Measurements from ENCODE around the gene BLTP2. TPM values are rescaled to one million over a fixed set of nuclear protein-coding genes. Genes with fewer than 3 reads are reported as not detected.

BLTP2 gene
- 100 to 1,000 TPM in 1 of 2 donors, 10 to 100 TPM in 1; 87.8 to 108 TPM for total RNA-seq
- polyA plus RNA-seq (ENCODE audit: insufficient read length in 2 of 2), result 10 to 100 TPM; 69.1 to 85.7 TPM
- long read RNA-seq, donor 1, partial matches to known transcripts, result 0 of 4 reads
- long read RNA-seq, donor 1, other reads (novel, unspliced or antisense), result 0 of 4 reads
- long read RNA-seq, donor 2, partial matches to known transcripts, result 0 of 2 reads
- long read RNA-seq, donor 2, other reads (novel, unspliced or antisense), result 0 of 2 reads
- long read RNA-seq, donor 3, partial matches to known transcripts, result 0 of 3 reads
- long read RNA-seq, donor 3, other reads (novel, unspliced or antisense), result 0 of 3 reads
- long read RNA-seq, donor 4, transcript KIAA0100-210 (11 exons, 1,582 nt), result major isoform, 5 of 6 reads
- long read RNA-seq, donor 4, partial matches to known transcripts, result 0 of 6 reads
- long read RNA-seq, donor 4, other reads (novel, unspliced or antisense), result 0 of 6 reads

GRCh38 chr17:28644787-28645575, at the start of gene BLTP2:
BLTP2 (minus strand) TSS chr17:28645158; CDS start chr17:28645056, 102 bp downstream.
- H3K9me3 ChIP-seq (ENCODE audit: control insufficient read depth, insufficient read depth, low read length), result no peaks in the 10 kb centered on the region

DNA sequence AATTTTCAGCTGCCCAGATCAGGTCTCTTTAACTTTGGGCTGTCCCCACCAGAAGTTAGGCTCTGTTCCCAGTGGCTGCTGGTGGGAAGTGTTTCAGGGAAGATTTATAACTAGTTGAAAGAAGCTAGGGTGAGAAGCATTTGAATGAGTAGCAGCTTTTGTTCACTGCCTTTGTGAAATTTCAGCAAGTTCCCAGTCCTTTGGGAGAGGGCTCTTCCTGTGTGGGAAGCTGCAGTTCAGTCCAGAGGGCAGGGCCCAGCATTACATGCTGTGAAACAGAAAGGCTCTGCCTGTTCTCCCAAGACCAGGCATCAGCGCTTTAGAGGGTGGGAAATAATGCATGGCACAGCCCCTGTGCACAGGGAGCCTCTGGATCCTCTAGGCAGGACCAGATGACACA, 48.9 kb upstream of the BLTP2 start:
- H3K4me3 ChIP-seq (ENCODE audit: low read depth, low read length), result no peak overlapping the region
- H3K27me3 ChIP-seq (ENCODE audit: control insufficient read depth, insufficient read depth, low read length), result no peaks in the 10 kb centered on the region
- peaks cover 87% of the 10 kb centered on the region for H3K36me3 ChIP-seq (ENCODE audit: control insufficient read depth, insufficient read depth, low read length)
- 63% methylated on average over 1 of the region's 1 CpG for WGBS (ENCODE audit: insufficient coverage)
- peak overlapping the region; percentile 72 for H3K27ac ChIP-seq (ENCODE audit: low read depth, low read length)
- DNase-seq (ENCODE audit: low read depth in 4 of 6, low spot score in 6 of 6), result peak in 4 of 6 donors; percentile 47 to 88 (median 76)
- no peaks in the 10 kb centered on the region for H3K9me3 ChIP-seq (ENCODE audit: control insufficient read depth, insufficient read depth, low read length)
- peaks cover 29% of the 10 kb centered on the region for H3K4me1 ChIP-seq (ENCODE audit: control insufficient read depth, insufficient read depth, low read length)

More at GRCh38 chr17:28644787-28645575, at the start of gene BLTP2:
- under 1% methylated on average over 69 of the region's 89 CpGs for WGBS (ENCODE audit: insufficient coverage)
- peaks cover 13% of the 10 kb centered on the region for H3K4me1 ChIP-seq (ENCODE audit: control insufficient read depth, insufficient read depth, low read length)
- peak within 1 kb of the TSS; percentile 78 for H3K4me3 ChIP-seq (ENCODE audit: low read depth, low read length)
- peak within 1 kb of the TSS; percentile 95 for H3K27ac ChIP-seq (ENCODE audit: low read depth, low read length)
- DNase-seq (ENCODE audit: low read depth in 4 of 6, low spot score in 6 of 6), result peak; percentile 77 to 98 (median 90)
- peaks cover 29% of the 10 kb centered on the region for H3K36me3 ChIP-seq (ENCODE audit: control insufficient read depth, insufficient read depth, low read length)
- no peaks in the 10 kb centered on the region for H3K27me3 ChIP-seq (ENCODE audit: control insufficient read depth, insufficient read depth, low read length)

DNA sequence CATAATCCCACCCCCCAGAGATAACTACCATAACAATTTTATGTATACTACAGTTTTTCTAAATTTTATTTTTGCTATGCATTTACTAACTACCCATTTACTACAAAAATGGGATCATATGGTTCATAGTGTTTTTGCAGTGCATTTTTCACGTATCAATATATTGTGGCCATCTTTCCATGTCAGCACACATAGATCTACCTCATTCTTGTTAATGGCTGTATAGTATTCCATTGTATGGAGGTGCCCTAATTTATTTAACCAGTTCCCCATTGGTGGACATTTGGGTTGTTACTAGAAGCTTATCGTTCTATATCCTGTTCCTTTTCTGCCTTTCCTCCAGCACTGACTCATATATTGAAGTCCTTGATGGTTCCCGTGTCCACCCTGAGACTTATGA, 44.1 kb upstream of the BLTP2 start:
- no peak overlapping the region for H3K27ac ChIP-seq (ENCODE audit: low read depth, low read length)
- H3K4me1 ChIP-seq (ENCODE audit: control insufficient read depth, insufficient read depth, low read length), result peaks cover 17% of the 10 kb centered on the region
- H3K27me3 ChIP-seq (ENCODE audit: control insufficient read depth, insufficient read depth, low read length), result no peaks in the 10 kb centered on the region
- H3K9me3 ChIP-seq (ENCODE audit: control insufficient read depth, insufficient read depth, low read length), result no peaks in the 10 kb centered on the region
- no peak overlapping the region for H3K4me3 ChIP-seq (ENCODE audit: low read depth, low read length)
- WGBS (ENCODE audit: insufficient coverage), result 100% methylated on average over 1 of the region's 3 CpGs
- H3K36me3 ChIP-seq (ENCODE audit: control insufficient read depth, insufficient read depth, low read length), result peaks cover 88% of the 10 kb centered on the region
- DNase-seq (ENCODE audit: low read depth in 4 of 6, low spot score in 6 of 6), result no peak

- Histone ChIP-seq H3K27ac (ENCODE audit: low read depth, low read length) (no peak overlapping the region), H3K4me3 (ENCODE audit: low read depth, low read length) (no peak overlapping the region), H3K9me3 (ENCODE audit: control insufficient read depth, insufficient read depth, low read length) (no peaks in the 10 kb centered on the region), H3K27me3 (ENCODE audit: control insufficient read depth, insufficient read depth, low read length) (no peaks in the 10 kb centered on the region), H3K4me1 (ENCODE audit: control insufficient read depth, insufficient read depth, low read length) (peaks cover 11% of the 10 kb centered on the region), H3K36me3 (ENCODE audit: control insufficient read depth, insufficient read depth, low read length) (peaks cover 90% of the 10 kb centered on the region)
- no peak for DNase-seq (ENCODE audit: low read depth in 4 of 6, low spot score in 6 of 6)
- no CpG with 5 or more reads among the region's 4 CpGs for WGBS (ENCODE audit: insufficient coverage)
These were observed 43.5 kb upstream of the BLTP2 start for GRCh38 chr17:28688481-28688880.

DNA sequence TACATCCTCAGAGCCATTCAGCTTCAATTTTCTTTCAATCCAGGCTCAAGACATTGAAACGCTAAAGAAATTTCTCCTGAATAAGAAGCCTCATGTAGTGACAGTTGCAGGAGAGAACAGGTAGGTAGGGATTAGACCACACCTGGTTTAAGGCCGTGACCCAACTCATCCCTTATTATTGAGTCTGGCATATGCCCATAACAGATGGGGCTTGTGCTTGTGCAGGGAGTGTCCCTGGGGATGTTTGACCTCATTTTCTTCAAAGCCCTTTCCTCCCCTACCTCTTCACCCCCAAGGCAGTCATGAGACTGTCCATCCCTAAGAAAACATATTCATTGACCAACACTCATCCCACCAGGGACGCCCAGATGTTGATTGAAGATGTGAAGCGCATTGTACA, 41.3 kb upstream of the BLTP2 start:
- H3K4me1 ChIP-seq (ENCODE audit: control insufficient read depth, insufficient read depth, low read length), result peaks cover 4% of the 10 kb centered on the region
- no peaks in the 10 kb centered on the region for H3K27me3 ChIP-seq (ENCODE audit: control insufficient read depth, insufficient read depth, low read length)
- WGBS (ENCODE audit: insufficient coverage), result no CpG with 5 or more reads among the region's 4 CpGs
- H3K27ac ChIP-seq (ENCODE audit: low read depth, low read length), result no peak overlapping the region
- peaks cover 93% of the 10 kb centered on the region for H3K36me3 ChIP-seq (ENCODE audit: control insufficient read depth, insufficient read depth, low read length)
- no peak overlapping the region for H3K4me3 ChIP-seq (ENCODE audit: low read depth, low read length)
- no peak for DNase-seq (ENCODE audit: low read depth in 4 of 6, low spot score in 6 of 6)
- H3K9me3 ChIP-seq (ENCODE audit: control insufficient read depth, insufficient read depth, low read length), result no peaks in the 10 kb centered on the region

DNA sequence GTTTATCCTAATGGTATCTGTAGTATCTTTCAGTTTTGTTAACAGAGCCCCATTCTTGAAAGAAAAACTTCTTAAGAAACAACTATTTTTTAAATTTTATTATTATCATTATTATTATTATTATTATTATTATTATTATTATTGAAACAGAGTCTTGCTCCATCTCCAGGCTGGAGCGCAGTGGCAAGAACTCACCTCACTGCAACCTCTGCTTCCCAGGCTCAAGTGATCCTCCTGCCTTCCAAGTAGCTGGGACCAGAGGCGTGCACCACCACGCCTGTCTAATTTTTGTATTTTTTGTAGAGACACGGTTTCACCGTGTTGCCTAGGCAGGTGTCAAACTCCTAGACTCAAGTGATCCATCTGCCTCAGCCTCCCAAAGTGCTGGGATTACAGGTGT, 40.4 kb upstream of the BLTP2 start:
- DNase-seq (ENCODE audit: low read depth in 4 of 6, low spot score in 6 of 6), result no peak
- Histone ChIP-seq H3K27me3 (ENCODE audit: control insufficient read depth, insufficient read depth, low read length) (no peaks in the 10 kb centered on the region), H3K36me3 (ENCODE audit: control insufficient read depth, insufficient read depth, low read length) (peaks cover 93% of the 10 kb centered on the region), H3K27ac (ENCODE audit: low read depth, low read length) (peak overlapping the region; percentile 53), H3K4me1 (ENCODE audit: control insufficient read depth, insufficient read depth, low read length) (peaks cover 4% of the 10 kb centered on the region), H3K4me3 (ENCODE audit: low read depth, low read length) (no peak overlapping the region), H3K9me3 (ENCODE audit: control insufficient read depth, insufficient read depth, low read length) (no peaks in the 10 kb centered on the region)
- WGBS (ENCODE audit: insufficient coverage), result 82% methylated on average over 4 of the region's 5 CpGs

- Histone ChIP-seq H3K27ac (ENCODE audit: low read depth, low read length) (peak overlapping the region; percentile 53), H3K27me3 (ENCODE audit: control insufficient read depth, insufficient read depth, low read length) (no peaks in the 10 kb centered on the region), H3K36me3 (ENCODE audit: control insufficient read depth, insufficient read depth, low read length) (peaks cover 94% of the 10 kb centered on the region), H3K4me1 (ENCODE audit: control insufficient read depth, insufficient read depth, low read length) (peaks cover 4% of the 10 kb centered on the region), H3K4me3 (ENCODE audit: low read depth, low read length) (no peak overlapping the region), H3K9me3 (ENCODE audit: control insufficient read depth, insufficient read depth, low read length) (no peaks in the 10 kb centered on the region)
- WGBS (ENCODE audit: insufficient coverage), result 44% methylated on average over 3 of the region's 3 CpGs
- DNase-seq (ENCODE audit: low read depth in 4 of 6, low spot score in 6 of 6), result peak; percentile 60 to 92 (median 82)
These were observed 40.0 kb upstream of the BLTP2 start for GRCh38 chr17:28684963-28685362.

DNA sequence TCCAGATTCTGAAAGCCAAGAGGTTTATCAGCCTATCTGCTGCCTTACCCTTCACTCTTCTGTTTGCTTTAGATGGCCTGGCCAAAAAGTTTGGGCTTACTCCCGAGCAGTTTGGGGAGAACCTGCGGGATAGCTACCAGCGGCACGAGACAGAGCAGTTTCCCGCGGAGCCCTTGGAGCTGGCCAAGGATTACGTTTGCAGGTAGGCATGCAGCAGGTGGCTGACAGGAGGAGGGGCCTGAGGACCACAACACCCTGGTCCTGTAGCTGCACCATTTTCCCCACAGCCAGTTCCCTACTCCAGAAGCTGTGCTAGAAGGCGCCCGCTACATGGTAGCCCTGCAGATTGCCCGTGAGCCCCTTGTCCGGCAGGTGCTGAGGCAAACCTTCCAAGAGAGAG, 37.7 kb upstream of the BLTP2 start:
- no peaks in the 10 kb centered on the region for H3K9me3 ChIP-seq (ENCODE audit: control insufficient read depth, insufficient read depth, low read length)
- peaks cover 94% of the 10 kb centered on the region for H3K36me3 ChIP-seq (ENCODE audit: control insufficient read depth, insufficient read depth, low read length)
- H3K4me1 ChIP-seq (ENCODE audit: control insufficient read depth, insufficient read depth, low read length), result peaks cover 4% of the 10 kb centered on the region
- no peaks in the 10 kb centered on the region for H3K27me3 ChIP-seq (ENCODE audit: control insufficient read depth, insufficient read depth, low read length)
- H3K27ac ChIP-seq (ENCODE audit: low read depth, low read length), result no peak overlapping the region
- no peak for DNase-seq (ENCODE audit: low read depth in 4 of 6, low spot score in 6 of 6)
- WGBS (ENCODE audit: insufficient coverage), result 93% methylated on average over 7 of the region's 11 CpGs
- no peak overlapping the region for H3K4me3 ChIP-seq (ENCODE audit: low read depth, low read length)

DNA sequence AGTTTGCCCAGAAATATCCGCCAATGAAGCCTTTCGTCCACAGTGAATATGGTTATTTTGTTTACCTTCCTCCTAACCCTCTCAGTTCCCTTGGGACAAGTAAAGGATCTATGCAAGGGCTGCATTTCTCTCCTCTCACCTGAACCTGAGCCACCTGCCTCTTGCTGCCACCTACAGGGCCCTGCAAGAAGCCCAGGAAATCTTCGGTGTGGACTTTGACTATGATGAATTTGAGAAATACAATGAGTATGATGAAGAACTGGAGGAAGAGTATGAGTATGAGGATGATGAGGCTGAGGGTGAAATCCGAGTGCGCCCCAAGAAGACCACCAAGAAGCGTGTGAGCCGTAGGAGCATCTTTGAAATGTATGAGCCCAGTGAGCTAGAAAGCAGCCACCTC, 31.0 kb upstream of the BLTP2 start:
- Histone ChIP-seq H3K9me3 (ENCODE audit: control insufficient read depth, insufficient read depth, low read length) (no peaks in the 10 kb centered on the region), H3K36me3 (ENCODE audit: control insufficient read depth, insufficient read depth, low read length) (peaks cover 81% of the 10 kb centered on the region), H3K4me1 (ENCODE audit: control insufficient read depth, insufficient read depth, low read length) (no peaks in the 10 kb centered on the region), H3K27me3 (ENCODE audit: control insufficient read depth, insufficient read depth, low read length) (no peaks in the 10 kb centered on the region), H3K27ac (ENCODE audit: low read depth, low read length) (no peak overlapping the region), H3K4me3 (ENCODE audit: low read depth, low read length) (no peak overlapping the region)
- no peak for DNase-seq (ENCODE audit: low read depth in 4 of 6, low spot score in 6 of 6)
- 93% methylated on average over 5 of the region's 7 CpGs for WGBS (ENCODE audit: insufficient coverage)
